Neural crest cell (in vitro differentiated cells): Measurements from ENCODE around the gene FAM13C. TPM values are rescaled to one million over a fixed set of nuclear protein-coding genes. Genes with fewer than 3 reads are reported as not detected.
A peak's percentile ranks its signal among the peaks of the same experiment; 100 is the strongest.
"Not testable (repeated sequence)": the region's sequence is repeated elsewhere in the genome, so short reads cannot be mapped to it uniquely, and the experiment has no call there.

ENCODE experiments used
- DNase-seq: peaks from one replicate; pipeline ENCODE4 v3.0.0; 2021; ENCODE audit warnings: low read depth, mixed read lengths, low spot score
- H3K27ac Mint-ChIP-seq: one replicate; pipeline ENCODE4 v1.8.0; 2021; ENCODE audit warnings: mild to moderate bottlenecking, mixed read lengths; ENCODE audit not compliant: unreplicated experiment
- H3K27me3 Mint-ChIP-seq: 2 replicates; pipeline ENCODE4 v1.8.0; 2021; ENCODE audit warnings: low read depth, mild to moderate bottlenecking, mixed read lengths
- H3K36me3 Mint-ChIP-seq: 2 replicates; pipeline ENCODE4 v1.8.0; 2021; ENCODE audit warnings: low read depth, mild to moderate bottlenecking, mixed read lengths
- H3K4me1 Mint-ChIP-seq: 2 replicates; pipeline ENCODE4 v1.8.0; 2021; ENCODE audit warnings: mixed read lengths
- H3K4me3 Mint-ChIP-seq: one replicate; pipeline ENCODE4 v1.8.0; 2021; ENCODE audit warnings: mild to moderate bottlenecking, mixed read lengths
- H3K9me3 Mint-ChIP-seq: 2 replicates; pipeline ENCODE4 v1.8.0; 2021; ENCODE audit warnings: mixed read lengths
- CTCF ChIP-seq: fragments of 200-600 bp; sonication (generic); conservative IDR thresholded peaks from 2 replicates; pipeline ENCODE4 v1.5.0; 2021; ENCODE audit warnings: antibody characterized with exemption, mild to moderate bottlenecking
- long read RNA-seq: library from polyadenylated mRNA; unstranded; transcript quantifications from one replicate; pipeline ENCODE4 v2.0.0, GENCODE V29; 2020
- total RNA-seq: library from RNA; stranded (reverse); gene quantifications from 2 replicates; pipeline ENCODE4 v1.2.1, GENCODE V29; 2021

Gene FAM13C
- 2.9 and 3.1 TPM in 2 replicates for total RNA-seq
- long read RNA-seq, partial matches to known transcripts = 3 of 7 reads
- long read RNA-seq, other reads (novel, unspliced or antisense) = 2 of 7 reads

DNA sequence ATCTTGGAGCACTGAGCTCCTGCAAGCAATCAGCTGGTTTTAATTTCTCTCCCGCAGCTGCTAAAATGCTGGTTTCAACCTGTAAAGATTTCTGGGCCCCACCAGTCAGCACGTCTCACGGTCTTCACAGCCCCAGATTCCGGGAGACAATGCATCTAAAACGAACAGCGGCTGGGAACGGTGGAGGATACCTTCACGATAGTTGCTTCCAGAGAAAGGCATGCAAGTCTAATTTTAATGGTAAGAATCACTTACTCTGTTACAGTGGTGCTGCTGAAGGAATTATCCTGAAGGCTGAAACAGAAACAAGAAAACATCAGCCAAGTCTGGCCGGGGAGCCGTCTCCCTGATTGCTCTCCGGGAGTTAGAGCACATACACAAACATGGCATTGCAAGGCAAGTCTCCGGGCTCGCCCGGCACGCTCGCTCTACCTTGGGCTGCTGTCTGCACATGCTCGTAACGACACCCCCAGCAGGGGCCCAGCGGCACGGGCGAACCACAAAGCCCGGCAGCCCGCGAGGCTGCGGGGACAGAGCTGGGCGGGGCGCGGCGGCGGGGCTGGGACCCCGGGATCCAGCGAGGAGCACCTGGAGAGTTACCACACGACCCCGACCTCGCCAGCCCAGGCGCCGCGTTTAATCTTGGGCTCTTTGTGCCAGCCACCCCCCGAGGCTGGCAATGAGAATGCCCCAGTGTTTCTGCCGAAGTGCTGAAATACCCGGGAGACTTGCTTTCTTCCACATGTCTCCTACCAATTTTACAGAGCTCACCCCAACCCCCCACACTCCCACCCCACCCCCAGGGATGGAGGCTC lies at the start of gene FAM13C:
Gene FAM13C, minus strand, starts transcription at position 406 of the 815 bp plus-strand sequence. Its CDS starts 89 bp downstream, at position 317.
- Mint-ChIP-seq H3K9me3 (no peaks in the 10 kb centered on the region), H3K4me3 (peak within 1 kb of the TSS; percentile 87), H3K4me1 (peaks cover 18% of the 10 kb centered on the region), H3K27ac (peak within 1 kb of the TSS; percentile 90), H3K36me3 (no peaks in the 10 kb centered on the region), H3K27me3 (peaks cover 18% of the 10 kb centered on the region)
- DNase-seq = peak; percentile 48
- TF ChIP-seq CTCF = no peak

- TF ChIP-seq CTCF = no peak
- peaks cover 9% of the 10 kb centered on the region for H3K9me3 Mint-ChIP-seq
- no peak overlapping the region for H3K27ac Mint-ChIP-seq
- H3K27me3 Mint-ChIP-seq = peaks cover 2% of the 10 kb centered on the region
- no peaks in the 10 kb centered on the region for H3K4me1 Mint-ChIP-seq
- no peak for DNase-seq
- no peaks in the 10 kb centered on the region for H3K36me3 Mint-ChIP-seq
- H3K4me3 Mint-ChIP-seq = no peak overlapping the region
These were observed 42.9 kb upstream of the FAM13C start for GRCh38 chr10:59405235-59405634.

GRCh38 chr10:59400214-59400613 lies 37.9 kb upstream of the FAM13C start:
- Mint-ChIP-seq H3K27ac (no peak overlapping the region), H3K36me3 (no peaks in the 10 kb centered on the region), H3K4me1 (no peaks in the 10 kb centered on the region), H3K27me3 (no peaks in the 10 kb centered on the region), H3K9me3 (peaks cover 7% of the 10 kb centered on the region), H3K4me3 (no peak overlapping the region)
- TF ChIP-seq CTCF = no peak
- no peak for DNase-seq

- DNase-seq, H3K27me3 Mint-ChIP-seq, H3K27ac Mint-ChIP-seq, H3K4me1 Mint-ChIP-seq, H3K4me3 Mint-ChIP-seq, H3K9me3 Mint-ChIP-seq, H3K36me3 Mint-ChIP-seq: not testable (repeated sequence)
These were observed 37.0 kb upstream of the FAM13C start for GRCh38 chr10:59399329-59399728.

GRCh38 chr10:59397961-59398360 lies 35.6 kb upstream of the FAM13C start:
- Mint-ChIP-seq H3K27me3 (peaks cover 3% of the 10 kb centered on the region), H3K9me3 (peaks cover 7% of the 10 kb centered on the region), H3K36me3 (no peaks in the 10 kb centered on the region), H3K4me1 (no peaks in the 10 kb centered on the region), H3K4me3 (no peak overlapping the region), H3K27ac (no peak overlapping the region)
- DNase-seq = no peak
- TF ChIP-seq CTCF = no peak

DNA sequence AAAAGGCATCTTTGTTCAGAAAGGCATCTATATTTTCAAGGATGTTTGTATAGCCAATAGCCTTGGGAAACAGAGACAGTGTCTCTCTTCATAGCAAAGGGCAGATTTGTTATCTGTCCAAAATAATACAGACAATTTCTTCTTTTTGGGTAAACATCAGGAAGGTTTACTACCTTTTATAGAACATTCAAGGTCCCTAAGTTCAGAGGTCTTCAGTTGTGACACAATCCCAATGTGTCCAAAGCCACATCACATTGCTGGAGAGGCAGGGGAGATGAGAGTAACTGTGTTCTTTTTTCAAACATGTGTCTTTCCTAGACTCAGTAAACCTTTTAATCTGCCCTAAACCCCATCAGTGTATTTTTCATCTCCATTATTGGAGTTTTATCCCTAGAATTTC lies 33.6 kb upstream of the FAM13C start:
- Mint-ChIP-seq H3K4me3 (no peak overlapping the region), H3K27ac (no peak overlapping the region), H3K27me3 (peaks cover 3% of the 10 kb centered on the region), H3K4me1 (no peaks in the 10 kb centered on the region), H3K9me3 (peaks cover 5% of the 10 kb centered on the region), H3K36me3 (no peaks in the 10 kb centered on the region)
- TF ChIP-seq CTCF = no peak
- DNase-seq = no peak
